SK-N-SH (cell line): Measurements from ENCODE around the gene RGS10.

Experiments
- CTCF ChIP-seq: fragments of 200-600 bp; sonication (generic); IDR thresholded peaks from 2 replicates; pipeline ENCODE4 v1.6.1; 2017; ENCODE audit warnings: antibody characterized with exemption, mild to moderate bottlenecking, moderate library complexity
- EP300 ChIP-seq, 2 experiments: IDR thresholded peaks; 2 replicates each; pipeline versions ENCODE4 v1.4.0 to v1.6.1; 2012; ENCODE audit warnings: borderline replicate concordance in 1 of 2, low read depth in 1 of 2, low read length in 1 of 2
- EZH2phosphoT487 ChIP-seq: fragments of 200-600 bp; sonication (generic); IDR thresholded peaks from 2 replicates; pipeline ENCODE4 v1.6.1; 2017; ENCODE audit warnings: low read depth, mixed run types, mild to moderate bottlenecking, antibody characterized with exemption, moderate library complexity, borderline replicate concordance
- FOSL2 ChIP-seq: IDR thresholded peaks from 2 replicates; pipeline ENCODE4 v1.4.0; 2012; ENCODE audit warnings: low read depth, mild to moderate bottlenecking, moderate library complexity, borderline replicate concordance
- FOXM1 ChIP-seq: IDR thresholded peaks from 2 replicates; pipeline ENCODE4 v1.4.0; 2012; ENCODE audit warnings: low read depth, mild to moderate bottlenecking
- GATA2 ChIP-seq: sonication (generic); formaldehyde crosslinking; IDR thresholded peaks from 2 replicates; pipeline ENCODE4 v1.5.0; 2020; ENCODE audit warnings: mild to moderate bottlenecking, missing genetic modification reagents
- PBX3 ChIP-seq: IDR thresholded peaks from 2 replicates; pipeline ENCODE4; 2012
- POLR2AphosphoS5 ChIP-seq: IDR thresholded peaks from 2 replicates; pipeline ENCODE4 v1.6.1; 2012; ENCODE audit warnings: low read depth, low read length
- RXRA ChIP-seq: IDR thresholded peaks from 2 replicates; pipeline ENCODE4 v1.4.0; 2012; ENCODE audit warnings: low read depth, mild to moderate bottlenecking, borderline replicate concordance
- TAF1 ChIP-seq: IDR thresholded peaks from 2 replicates; pipeline ENCODE4 v1.6.1; 2012; ENCODE audit warnings: low read depth, mild to moderate bottlenecking, low read length, moderate library complexity, borderline replicate concordance
- TEAD4 ChIP-seq: IDR thresholded peaks from 2 replicates; pipeline ENCODE4 v1.4.0; 2012; ENCODE audit warnings: mild to moderate bottlenecking, borderline replicate concordance; ENCODE audit not compliant: insufficient read depth
- USF1 ChIP-seq: IDR thresholded peaks from 2 replicates; pipeline ENCODE4 v1.4.0; 2012; ENCODE audit warnings: low read depth, borderline replicate concordance

GRCh38 chr10:119461380-119461779 lies 81.1 kb downstream of the RGS10 start:
- TF ChIP-seq CTCF: no peak
- TF ChIP-seq PBX3: no peak
- TF ChIP-seq USF1: no peak
- no peak for TF ChIP-seq FOXM1
- TF ChIP-seq POLR2AphosphoS5: no peak
- TF ChIP-seq FOSL2: no peak
- no peak for TF ChIP-seq TEAD4
- no peak for TF ChIP-seq EZH2phosphoT487
- TF ChIP-seq RXRA: no peak
- TF ChIP-seq EP300 (IDR thresholded peaks at IDR 0.05; ENCODE audit: borderline replicate concordance in 1 of 2, low read depth in 1 of 2, low read length in 1 of 2): no peak
- TF ChIP-seq GATA2 (CRISPR knock-in tag): no peak
- no peak for TF ChIP-seq TAF1
